NCI-H187 treated with DMSO at 0.1 percent for 48 hours (cell line): Measurements from ENCODE around the gene PRELID2.
"Not testable (repeated sequence)": the region's sequence is repeated elsewhere in the genome, so short reads cannot be mapped to it uniquely, and the experiment has no call there.

Experiments used
- DNase-seq: peaks from one replicate; lab custom pipeline; 2025; lab: John Stamatoyannopoulos, UW

PRELID2 gene

DNA sequence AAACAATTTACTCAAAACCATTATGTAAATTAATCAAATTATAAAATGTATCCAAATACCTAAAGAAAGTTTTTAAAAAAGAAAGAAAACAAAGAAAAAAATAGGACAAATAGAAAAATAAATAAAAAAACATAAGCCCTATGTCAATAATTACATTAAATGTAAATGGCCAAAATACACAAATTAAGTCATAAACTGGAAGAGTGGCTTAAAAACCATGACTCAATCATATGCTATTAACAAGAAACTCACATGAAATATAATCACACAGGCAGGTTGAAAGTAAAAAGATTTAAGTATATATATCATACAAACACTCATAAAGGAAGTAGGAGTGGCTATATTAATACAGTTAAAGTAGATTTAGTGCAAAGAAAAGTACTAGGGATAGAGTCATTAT lies 95.3 kb downstream of the PRELID2 start:
- DNase-seq = no peak

DNA sequence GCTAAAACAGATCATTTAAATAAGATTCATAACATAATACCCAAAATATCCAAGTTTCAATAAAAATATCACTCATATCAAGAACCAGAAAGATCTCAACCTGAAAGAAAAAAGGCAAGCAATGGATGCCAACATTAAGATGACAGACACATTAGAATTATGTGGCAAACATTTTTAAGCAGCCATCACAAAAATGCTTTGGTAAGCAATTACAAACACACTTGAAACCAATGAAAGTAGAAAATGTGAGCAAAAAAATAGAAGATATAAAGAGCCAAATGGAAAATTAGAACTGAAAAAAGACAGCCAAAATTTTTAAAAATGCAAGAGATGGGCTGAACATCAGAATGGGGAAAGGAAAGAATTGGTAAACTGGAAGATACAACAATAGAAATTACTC lies 96.9 kb downstream of the PRELID2 start:
- no peak for DNase-seq

DNA sequence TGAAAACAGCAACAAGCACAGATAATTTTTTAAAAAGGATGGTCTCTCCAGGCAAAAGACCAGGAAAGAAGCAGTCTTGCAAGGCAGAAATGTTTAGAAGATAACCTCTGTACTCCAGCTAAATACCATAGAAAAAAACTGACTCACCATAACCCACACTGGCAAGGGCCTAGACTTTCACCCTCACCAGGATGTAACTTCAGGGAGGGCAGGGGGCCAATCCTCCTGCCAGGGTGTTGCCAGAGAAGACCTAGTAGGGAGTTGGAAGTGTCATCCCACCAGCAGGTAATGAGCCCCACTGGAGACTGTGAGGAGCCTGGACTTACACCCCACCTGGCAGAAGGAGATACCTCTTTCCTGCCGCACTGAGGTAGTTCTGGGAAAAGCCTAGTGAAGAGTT lies 97.6 kb downstream of the PRELID2 start:
- no peak for DNase-seq

DNA sequence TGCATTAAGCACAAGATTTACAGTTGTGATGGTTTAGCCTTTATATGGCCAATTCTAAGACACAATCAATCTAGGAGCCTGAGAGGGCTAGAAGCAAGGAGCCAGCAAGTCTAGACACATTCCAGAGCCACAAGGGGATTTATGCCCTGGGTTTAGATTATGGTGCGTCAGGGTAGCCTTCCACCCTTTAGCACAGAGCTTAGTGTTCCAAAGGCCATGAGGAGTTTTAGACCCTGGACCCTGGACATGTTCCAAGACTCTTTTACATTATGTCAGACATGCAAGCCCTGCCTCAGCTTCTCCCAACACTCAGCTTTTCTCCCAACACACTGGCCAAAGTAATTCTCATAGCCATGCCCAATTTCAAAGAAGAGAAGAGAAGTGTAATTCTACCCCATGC lies 105.2 kb downstream of the PRELID2 start:
- not testable (repeated sequence) for DNase-seq

DNA sequence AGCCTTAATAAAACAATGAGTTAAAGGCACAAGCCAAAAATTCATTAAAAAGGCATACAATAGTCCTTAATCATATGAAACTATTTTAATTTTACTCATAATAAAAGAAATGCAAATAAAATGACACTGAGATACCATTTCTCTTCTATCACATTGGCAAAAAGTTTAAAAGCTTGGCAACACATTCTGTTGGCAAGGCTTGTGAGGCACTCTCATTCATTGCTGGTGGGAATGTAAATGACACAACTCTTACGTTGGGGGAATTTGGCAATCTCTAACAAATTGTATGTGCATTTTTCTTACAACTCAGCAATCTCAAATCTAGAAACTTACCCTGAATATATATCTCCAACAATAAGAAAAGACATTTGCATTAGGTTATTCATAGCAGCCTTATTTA lies 111.6 kb downstream of the PRELID2 start:
- no peak for DNase-seq

DNA sequence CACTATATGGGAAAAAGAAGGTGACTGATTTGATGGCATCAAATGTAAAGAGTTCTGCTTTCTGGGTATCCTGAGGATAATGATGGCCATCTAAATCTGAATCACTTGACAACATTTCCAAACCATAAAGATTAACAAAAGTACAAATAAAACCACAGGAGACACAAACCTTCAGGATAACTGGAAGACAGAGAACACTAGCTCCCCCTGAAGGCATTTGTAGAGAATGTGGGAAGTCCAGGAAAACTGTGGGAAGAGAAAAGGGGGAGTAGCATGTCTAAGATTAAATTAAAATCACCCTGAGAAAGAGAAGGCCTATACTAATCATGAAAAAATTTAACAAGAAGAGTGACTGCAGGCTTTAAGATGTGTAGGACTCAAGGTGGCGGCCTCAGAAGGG lies 116.2 kb downstream of the PRELID2 start:
- no peak for DNase-seq

DNA sequence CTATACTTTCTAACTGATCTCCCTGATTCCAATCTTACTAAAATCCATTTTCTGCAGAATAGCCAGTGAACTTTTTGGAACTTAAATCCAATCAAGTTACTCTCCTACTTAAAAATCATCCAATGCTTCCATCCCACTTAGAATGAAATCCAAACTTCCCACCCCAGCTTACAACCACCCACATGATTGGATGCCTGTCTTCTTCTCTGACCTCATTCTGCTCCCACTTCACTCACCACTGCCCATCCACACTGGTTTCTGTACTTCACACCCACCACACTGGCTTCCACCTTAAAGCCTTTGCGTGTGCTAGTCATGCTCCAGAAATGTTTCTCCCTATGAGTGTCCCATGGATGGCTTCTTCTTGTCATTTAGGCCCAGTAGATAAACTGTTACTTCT lies 119.7 kb downstream of the PRELID2 start:
- DNase-seq = no peak

DNA sequence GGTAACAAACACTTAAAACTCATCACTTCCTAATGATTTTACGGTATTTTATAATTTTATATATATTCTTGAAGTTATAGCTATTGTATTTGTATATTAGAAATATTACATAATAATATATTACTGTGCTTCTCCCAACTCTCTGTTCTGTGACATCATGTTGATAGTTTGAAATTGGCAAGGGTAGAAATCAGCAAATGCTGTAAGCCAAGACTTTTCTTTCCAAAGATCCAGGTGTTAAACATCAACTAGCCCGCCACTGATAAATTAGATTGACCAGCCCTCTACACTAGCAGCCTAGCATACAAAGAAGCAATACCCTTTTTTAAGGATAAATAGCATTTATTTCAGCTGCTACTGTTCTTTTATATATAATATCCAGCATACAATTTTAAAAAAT lies 122.9 kb downstream of the PRELID2 start:
- DNase-seq = no peak

DNA sequence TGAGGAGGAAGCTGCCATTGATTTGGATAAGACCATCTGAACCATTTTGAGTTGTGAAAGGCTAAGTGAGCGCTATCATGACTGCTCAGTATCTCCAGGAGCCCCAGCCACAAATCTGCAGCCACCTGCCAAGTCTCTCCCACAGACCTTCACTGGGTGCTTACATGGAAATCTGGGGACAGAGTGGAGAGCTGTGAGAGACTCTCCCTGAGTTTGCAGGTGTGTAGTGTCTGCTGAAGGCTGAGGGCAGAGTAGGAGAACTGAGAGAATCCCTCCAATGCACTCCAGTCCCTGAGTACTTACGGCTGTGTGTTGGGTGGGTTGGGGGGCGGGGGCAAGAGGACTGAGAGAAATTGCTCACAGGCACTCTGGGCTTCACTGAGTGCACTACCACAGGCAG lies 123.7 kb downstream of the PRELID2 start:
- no peak for DNase-seq
